22Rv1 (cell line): ENCODE results near the gene PRICKLE4.

ENCODE experiments used
- CTCF ChIP-seq: fragments of 450-650 bp; IDR thresholded peaks from 2 replicates; pipeline ENCODE4 v1.5.1; 2017; ENCODE audit warnings: mild to moderate bottlenecking
- ZFX ChIP-seq: fragments of 450-650 bp; IDR thresholded peaks from 2 replicates; pipeline ENCODE4 v1.6.1; 2017; ENCODE audit warnings: antibody characterized with exemption, borderline replicate concordance

DNA sequence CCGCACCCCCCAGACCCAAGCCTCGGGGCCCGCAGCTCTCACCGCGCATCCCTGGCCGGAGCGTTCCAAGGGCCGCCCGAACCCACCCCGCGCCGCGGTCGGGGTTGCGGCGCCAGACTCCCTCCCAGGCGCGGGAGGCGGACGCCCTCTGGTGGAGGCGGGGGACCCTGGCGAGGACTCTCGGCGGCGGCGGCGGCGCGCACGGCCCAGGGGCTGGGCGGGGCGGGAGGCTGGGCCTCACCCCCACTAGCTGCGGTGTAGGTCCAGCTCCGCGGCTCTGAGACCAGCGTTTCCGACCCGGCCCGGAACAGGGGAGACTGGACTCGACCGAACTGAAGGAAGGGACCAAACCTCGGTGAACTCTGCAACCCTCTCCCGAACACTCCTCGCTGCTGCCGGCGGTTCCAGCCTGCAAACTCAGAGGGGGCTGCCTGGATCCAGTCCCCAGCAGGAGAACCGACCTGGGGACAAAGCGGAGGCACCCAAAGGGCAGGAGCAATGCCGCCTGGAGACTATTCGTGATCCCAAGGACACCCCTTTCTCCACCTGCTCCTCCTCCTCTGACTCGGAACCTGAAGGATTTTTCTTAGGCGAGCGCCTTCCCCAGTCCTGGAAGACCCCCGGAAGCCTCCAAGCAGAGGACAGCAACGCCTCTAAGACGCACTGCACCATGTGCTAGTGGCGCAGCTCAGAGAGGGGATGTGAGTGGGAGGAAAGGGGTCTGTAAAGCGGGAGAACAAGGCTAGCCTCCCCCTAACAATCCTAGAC is 6.1 kb downstream of the PRICKLE4 start:
- peak; percentile 87 for TF ChIP-seq CTCF
- TF ChIP-seq ZFX, result no peak
